HuH-7.5 (cell line): Measurements from ENCODE around the gene NBEAL2.

Experiments
- DNase-seq: peaks from one replicate; pipeline ENCODE4 v3.0.0; 2011; ENCODE audit warnings: low spot score

Gene NBEAL2

DNA sequence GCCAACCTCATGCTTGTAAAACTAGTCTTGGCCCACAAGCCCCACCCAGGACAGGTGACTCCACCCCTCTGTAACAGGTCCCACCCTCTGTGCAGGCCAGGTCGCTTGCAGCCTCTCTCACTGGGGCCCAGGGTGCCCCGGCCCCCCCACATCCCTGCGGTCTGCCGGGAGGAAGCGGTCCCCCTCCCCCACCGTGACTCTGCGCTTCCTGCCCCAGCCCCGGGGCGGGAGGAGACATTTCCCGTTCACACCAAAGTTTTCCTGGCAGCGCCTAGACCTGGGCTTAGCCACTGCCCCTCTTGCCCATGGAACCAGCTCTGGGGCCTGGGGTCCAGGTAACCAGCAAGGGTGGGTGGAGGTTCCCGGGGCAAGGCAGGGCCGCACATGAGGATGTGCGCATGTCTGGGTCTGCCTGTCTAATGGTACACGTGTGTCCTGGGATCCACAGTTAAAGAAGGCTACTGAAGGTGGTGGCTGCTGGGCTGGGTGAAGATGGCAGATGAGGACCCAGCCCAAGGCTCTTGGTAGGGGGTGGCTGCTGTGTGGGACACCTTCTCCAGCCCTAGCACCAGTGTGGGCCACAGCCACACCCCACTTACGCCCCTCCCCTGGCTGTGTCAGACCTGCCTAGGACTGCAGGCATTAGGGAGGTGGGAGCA is 8.4 kb downstream of the NBEAL2 start:
- no peak for DNase-seq

DNA sequence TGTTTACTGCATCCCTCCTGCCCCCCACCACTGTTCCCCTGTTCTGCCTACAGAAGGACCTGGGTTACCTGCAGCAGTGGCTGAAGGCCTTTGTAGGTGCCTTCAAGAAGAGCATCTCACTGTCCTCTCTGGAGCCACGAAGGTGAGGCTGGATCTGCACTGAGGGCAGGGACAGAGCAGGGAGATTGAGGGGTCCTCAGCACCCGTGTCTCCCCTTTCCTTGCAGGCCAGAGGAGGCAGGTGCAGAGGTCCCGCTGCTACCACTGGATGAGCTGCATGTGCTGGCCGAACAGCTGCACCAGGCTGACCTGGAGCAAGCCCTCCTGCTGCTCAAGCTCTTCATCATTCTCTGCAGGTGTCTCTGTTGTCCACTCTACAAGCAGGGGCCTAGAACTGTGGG is 9.2 kb downstream of the NBEAL2 start:
- no peak for DNase-seq

DNA sequence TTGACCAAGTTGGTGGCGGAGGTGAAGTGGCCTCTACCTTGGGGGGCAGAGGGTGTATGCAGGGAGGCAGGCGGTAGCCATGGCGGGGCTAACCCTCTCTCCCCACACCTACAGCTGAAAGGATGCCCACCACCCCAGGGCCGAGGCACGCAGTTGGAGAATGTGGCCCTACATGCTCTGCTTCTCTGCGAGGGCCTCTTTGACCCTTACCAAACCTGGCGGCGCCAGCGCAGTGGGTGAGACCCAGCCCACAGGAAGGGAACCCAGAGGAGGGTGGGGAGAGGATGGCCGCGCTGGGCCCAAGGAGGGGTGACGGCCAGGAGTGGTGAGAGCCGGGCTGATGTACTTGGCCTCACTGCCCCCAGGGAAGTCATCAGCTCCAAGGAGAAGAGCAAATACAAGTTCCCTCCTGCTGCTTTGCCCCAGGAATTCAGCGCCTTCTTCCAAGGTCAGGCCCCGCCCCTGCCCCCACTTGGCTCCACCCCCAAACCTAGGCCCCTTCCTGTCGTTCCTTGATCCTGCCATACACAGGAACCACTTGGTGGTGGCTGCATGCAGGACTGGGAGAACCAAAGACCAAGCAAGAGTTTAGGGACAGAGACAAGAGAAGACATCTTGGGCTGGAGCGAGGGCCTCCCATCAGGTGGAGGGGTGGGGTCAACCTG is 9.8 kb downstream of the NBEAL2 start:
- no peak for DNase-seq

DNA sequence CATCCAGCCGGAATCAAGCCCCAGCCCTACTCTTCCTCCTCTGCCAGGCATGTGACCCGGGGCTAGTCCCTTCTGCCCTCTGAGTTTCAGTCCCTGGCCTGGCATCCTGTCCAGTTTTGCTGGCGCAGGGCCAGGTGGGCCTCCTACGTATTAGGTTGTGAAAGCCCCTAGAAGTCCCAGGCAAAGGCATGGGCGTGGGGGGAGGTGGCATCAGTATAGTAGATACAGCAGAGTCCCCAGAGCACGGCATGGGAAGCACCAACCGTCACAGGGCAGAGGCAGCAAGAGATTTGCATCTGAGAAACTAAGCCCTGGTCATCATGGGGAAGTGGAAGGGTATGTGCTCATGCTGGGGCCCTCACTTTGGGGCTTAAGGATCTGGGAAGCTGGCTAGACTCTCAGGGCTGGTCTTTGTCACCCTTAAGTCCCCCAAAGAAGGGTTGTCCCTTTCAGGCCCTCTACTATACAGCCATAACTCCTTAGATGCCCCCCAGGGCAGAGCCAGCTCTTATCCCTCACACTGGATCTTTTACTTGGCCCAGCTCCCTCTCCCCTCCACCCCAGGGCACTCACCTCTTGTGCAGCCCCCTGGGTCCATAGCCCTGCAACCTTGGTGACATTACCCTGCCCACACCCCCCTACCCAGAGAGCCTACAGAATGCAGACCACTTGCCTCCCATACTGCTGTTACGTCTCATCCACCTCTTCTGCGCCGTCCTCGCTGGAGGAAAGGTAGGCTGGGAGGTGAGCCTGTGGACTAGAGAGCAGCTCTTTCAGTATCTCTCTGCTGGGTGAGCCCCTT is 11.3 kb downstream of the NBEAL2 start:
- DNase-seq, result no peak

DNA sequence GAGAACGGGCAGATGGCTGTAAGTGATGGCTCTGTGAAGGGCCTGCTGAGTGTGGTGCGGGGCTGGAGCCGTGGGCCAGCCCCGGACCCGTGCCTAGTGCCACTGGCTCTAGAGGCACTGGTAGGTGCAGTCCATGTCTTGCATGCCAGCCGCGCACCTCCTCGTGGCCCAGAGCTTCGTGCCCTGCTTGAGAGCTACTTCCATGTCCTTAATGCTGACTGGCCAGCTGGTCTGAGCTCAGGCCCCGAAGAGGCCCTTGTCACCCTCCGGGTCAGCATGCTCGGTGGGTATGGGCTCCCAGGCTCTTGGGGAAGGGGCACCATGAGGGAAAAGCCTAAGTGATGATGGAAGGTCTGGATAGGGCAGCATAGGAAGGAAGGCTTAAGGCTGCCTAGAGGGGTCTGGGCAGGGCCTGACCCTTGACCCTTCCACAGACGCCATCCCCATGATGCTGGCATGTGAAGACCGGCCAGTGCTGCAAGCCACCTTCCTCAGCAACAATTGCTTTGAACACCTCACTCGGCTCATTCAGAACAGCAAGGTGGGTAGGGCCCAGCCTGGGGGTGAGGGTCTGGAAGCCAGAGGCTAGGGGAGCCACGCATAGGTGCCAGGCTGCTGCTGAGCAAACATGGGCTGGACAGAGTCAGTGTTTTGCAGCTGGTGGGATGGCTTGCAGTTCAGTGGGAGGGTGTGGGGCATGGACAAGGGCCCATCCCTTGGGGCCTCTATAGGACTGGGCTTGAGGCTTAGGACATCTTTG is 12.1 kb downstream of the NBEAL2 start:
- DNase-seq, result no peak

DNA sequence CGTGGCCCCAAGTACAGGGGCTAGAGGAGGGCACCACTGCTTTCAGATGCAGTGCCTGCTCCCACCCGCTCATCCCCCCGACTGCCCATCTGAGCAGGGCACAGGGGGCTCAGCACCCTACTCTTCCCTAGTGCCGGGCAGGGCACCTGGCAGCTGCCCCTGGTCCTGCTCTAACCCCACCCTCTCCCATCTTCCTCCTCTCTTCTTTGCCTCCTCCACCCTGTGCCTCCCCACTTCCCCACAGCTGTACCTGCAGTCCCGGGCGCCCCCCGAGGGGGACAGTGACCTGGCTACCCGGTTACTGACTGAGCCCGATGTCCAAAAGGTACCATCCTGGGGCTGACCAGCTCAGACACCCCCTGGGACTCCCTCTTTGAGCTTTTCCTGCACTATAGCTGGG is 12.8 kb downstream of the NBEAL2 start:
- no peak for DNase-seq

DNA sequence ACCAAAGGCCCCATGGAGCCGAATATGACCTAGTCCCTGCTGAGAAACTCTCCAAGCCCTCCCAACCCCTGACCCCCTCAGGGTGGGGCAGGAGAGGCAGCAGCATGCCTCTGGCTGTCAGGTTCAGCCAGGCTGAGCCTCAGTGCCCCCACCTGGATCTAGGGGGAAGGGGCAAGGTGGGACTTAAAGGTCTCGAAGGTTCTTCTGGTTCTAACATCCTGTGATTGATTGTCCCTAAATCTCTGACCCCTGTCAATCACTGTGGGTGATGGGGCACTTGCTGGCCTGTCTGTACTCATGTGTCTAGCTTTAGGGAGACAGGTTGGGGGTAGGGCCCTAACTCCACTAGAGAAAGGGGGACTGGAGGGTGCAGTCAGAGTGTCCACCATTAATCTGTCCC is 13.8 kb downstream of the NBEAL2 start:
- DNase-seq, result no peak

DNA sequence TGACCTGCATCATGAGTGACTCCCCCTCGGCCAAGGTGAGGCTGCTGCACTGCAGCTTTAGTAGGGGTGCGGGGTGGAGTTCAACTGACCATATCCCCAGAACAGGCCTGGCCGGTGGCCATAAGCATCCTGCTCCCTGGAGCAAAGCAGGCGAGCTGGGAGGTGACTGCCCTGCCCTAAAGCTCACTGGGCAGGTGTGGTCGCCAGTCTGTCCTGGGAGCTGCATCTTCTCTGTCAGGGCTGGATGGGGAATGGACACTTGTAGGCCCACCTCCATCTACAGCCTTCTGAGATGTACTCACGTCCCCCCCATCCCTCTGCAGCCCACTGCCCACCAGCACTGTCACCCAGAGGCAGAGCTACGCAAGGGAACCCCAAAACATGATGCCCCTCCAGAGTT is 14.5 kb downstream of the NBEAL2 start:
- no peak for DNase-seq

DNA sequence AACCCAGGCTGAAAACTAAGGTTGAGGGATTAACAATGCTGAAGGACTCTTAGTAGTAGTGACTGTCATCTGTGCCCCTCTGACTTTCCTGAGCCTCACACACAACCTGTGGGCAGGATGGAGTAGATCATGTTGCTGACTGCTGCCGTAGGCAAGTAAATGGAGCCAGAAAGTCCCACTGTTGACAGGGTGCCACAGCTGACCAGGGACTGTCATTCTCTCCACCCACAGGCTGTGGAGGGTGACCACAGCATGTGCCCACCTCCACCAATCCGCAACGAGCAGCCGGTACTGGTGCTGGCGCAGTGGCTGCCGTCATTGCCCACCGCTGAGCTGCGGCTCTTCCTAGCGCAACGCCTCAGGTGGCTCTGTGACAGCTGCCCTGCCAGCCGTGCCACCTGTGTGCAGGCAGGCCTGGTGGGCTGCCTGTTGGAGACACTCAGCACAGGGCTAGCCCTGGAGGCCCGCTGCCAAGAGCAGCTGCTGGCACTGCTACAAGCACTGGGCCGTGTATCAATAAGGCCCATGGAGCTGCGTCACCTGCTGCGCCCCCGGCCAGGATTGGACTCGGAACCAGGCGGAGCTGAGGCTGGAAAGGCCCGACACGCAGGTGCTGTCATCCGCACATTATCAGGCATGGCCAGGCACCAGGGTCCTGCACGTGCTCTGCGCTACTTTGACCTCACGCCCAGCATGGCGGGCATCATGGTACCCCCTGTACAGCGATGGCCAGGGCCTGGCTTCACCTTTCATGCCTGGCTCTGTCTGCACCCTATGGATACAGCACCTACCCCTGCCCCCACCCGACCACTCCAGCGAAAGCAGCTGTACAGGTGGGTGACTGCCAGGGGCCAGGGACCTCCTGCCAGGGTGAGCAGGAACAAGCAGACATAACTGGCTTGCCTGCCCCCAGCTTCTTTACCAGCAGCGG is 15.6 kb downstream of the NBEAL2 start:
- no peak for DNase-seq

DNA sequence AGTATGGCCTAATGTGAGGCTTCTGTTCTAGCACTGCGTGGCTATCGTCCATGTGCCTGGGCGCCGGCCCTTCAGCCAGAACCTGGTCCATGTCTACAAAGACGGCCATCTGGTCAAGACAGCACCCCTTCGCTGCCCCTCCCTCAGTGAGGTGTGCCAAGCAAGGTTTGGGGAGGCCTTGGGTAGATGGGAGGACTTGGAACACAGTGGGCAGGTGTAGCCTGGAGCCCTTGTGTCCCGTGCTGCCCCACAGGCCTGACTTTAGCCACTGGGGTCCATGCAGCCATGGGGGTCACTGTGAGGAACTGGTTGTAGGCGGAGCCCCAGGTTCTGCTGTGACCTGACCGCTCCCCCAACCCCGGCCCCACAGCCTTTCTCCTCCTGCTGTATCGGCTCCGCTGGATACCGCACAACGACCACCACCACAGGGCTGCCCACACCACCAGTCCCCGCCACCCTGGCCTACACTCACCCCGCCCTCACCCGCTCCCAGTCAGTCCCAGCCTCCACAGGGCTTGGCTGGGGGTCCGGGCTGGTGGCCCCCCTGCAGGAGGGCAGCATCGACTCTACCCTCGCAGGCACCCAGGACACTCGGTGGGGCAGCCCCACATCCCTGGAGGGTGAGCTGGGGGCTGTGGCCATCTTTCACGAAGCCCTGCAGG is 16.6 kb downstream of the NBEAL2 start:
- no peak for DNase-seq

DNA sequence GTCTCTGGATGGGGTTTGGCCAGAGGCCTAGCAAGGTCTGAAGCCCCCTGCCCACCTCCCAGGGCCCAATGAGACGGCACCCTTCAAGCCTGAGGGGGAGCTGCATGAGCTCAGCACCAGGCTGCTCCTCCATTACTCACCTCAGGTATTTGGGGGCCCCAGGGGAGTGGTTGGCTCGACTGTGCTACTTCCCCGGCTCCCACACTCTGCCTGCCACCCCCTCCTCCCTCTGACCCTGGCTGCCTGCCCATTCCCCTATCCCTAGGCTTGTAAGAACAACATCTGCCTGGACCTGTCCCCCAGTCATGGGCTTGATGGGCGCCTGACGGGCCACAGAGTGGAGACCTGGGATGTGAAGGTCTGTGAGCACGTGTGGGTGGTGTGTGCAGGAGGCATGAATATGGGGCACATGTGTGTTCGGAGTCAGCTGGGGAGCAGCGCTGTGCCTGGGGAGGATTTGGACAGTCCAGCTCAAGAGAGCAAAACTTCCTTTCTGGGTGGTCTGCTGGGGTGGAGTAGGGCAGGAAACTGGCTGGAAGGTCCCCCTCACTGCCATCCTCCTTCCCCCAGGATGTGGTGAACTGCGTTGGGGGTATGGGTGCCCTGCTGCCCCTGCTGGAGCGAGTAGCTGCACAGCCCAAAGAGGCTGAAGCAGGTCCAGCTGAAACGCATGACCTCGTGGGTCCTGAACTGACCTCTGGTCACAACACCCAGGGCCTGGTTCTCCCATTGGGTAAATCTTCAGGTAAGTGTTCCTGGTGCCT is 17.4 kb downstream of the NBEAL2 start:
- DNase-seq, result no peak

DNA sequence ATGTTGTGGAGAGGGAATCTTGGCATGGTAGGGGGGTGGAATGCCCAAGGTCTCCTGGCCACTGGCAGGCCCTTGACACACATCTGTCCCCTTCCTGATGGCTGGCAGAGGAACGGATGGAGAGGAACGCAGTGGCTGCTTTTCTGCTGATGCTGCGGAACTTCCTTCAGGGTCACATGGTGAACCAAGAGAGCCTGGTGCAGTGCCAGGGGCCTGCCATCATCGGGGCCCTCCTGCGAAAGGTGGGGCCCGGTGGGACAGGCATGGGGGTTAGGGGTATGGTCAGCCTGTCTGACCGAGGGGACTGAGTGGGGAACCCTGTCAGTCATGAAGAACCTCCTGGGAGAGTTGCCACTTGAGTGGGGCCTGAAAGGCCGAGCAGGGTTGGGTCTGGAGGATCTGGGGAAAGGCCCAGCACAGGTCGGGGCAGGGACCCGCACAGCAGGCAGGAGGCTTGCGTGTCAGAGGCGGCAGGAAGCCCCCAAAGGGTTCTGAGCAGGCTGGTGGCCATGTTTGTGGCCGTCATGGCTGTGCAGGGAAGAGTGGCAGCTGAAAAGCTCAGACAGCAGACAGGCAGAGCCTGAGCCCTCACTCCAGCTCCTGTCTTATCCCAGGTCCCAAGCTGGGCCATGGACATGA is 18.1 kb downstream of the NBEAL2 start:
- no peak for DNase-seq

DNA sequence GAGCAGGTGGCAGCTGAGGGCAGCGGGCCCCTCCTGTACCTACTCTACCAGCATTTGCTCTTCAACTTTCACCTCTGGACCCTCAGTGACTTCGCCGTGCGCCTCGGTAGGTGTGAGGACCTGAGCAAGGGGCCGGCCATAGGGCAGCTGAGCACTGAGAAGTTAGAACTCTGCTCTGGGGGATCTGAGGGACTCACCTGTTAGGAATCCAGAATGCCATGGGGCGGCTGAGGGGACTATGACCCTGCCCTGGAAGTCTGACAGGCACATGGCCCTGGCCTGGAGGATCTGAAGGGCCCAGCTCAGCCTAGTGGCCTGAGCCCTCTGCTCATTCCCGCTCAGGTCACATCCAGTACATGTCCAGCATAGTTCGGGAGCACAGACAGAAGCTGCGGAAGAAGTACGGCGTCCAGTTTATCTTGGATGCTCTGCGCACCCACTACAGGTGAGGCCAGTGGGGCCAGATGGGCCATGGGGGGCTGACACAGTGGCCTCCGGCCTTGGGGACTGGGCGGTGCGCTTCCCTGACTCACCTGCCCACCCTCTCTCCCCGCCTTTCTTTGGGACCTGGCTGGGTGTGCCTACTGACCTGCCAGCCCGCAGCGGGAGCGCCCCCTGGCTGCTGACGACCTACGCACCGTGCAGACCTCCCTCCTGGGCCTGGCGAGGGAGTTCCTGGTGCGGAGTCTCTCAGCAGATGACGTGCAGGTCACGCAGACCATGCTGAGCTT is 18.8 kb downstream of the NBEAL2 start:
- peak; percentile 99 for DNase-seq

DNA sequence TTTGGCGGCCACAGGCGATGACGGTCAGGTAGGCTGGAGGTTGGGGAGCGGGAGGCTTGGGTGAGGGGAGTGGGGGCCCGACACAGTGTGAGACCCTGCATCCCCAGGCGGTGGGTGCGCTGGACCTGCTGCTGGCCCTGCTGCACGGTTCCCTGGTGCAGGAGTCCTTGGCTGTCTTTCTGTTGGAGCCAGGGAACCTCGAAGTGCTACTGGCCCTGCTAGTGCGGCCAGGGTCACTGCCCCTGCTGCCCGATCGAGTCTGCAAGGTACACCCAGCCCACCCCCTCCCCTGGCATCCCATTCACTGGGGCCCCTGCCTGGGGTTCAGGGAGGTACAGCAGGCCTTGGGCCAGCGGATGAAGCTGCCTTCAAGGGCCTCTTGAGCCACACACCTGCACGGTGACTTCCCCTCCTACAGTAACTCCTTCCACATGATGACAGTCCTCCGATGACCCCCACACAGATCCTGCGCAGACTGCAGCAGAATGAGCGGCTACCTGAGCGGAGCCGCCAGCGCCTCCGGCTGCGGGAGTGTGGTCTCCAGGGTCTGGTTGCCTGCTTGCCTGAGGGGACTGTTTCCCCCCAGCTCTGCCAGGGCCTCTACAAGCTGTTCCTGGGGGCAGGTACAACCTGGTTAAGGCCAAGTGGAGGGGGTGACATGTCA is 19.5 kb downstream of the NBEAL2 start:
- no peak for DNase-seq

DNA sequence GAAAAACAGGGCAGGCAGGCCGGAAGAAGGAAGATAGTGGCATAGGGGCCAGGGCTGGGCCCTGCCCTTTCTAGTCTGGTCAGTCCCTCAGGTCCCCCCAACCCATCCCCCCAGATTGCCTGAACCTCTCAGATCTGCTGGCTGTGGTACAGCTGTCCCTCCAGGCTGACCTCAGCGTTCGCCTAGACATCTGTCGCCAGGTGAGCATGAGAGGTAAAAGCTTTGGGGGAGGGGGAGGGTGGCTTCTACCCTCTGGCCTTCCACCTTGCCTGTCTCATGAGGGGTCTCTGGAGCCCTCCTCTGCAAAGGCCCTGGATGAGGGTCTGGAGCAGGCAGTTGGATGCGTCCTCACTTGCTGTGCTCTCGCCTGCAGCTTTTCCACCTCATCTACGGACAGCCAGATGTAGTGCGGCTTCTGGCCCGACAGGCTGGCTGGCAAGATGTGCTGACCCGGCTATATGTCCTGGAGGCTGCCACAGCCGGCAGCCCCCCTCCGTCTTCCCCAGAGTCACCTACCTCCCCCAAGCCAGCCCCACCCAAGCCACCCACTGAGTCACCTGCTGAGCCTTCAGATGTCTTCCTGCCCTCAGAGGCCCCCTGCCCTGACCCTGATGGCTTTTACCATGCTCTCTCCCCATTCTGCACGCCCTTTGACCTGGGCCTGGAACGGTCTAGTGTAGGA is 20.2 kb downstream of the NBEAL2 start:
- no peak for DNase-seq

DNA sequence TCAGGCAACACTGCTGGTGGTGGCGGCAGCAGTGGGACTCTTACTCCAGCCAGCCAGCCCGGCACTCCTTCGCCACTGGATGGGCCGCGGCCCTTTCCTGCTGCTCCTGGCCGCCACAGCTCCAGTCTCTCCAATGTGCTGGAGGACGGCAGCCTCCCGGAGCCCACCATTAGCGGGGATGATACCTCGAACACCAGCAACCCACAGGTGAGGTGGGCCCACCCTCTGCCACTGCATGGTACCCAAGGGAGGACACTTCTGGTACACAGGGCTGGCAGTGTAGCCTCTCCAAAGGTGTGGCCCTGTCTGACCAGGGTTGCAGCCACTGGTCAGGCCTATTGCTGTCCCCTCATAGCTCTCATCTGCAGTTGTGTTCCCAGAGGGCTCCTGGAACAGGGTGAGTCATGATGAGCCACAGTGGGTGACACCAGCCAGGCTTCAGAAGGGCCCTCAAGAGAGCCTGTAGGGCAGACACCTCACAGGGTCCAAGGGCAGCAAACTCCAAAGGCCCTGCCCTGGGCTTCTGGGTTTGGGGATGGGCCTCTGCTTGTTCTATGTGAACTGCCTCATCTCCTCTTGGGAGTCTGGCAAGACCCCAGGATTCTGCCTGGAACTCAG is 20.8 kb downstream of the NBEAL2 start:
- DNase-seq, result no peak
